Thyroid gland (tissue), 4 donors: ENCODE measurements around the gene RASSF7.

Source experiments
- CTCF ChIP-seq, 6 experiments: fragments of 200-600 bp in 3 of 6; fragments of 450-650 bp in 3 of 6; sonication (generic) in 3 of 6; IDR thresholded peaks; one replicate each; pipeline ENCODE4 v1.5.1; 2016 to 2019; ENCODE audit warnings: antibody characterized with exemption in 6 of 6, mild to moderate bottlenecking in 2 of 6, inconsistent platforms in 1 of 6, moderate library complexity in 1 of 6
- POLR2A ChIP-seq, 2 donors: fragments of 450-650 bp; IDR thresholded peaks; one replicate each; pipeline ENCODE4 v1.6.1; 2017; ENCODE audit warnings: antibody characterized with exemption in 2 of 2, mild to moderate bottlenecking in 2 of 2, moderate library complexity in 1 of 2

- TF ChIP-seq CTCF (IDR thresholded peaks at IDR 0.05) (no peak), POLR2A (IDR thresholded peaks at IDR 0.05) (no peak)
Observed at GRCh38 chr11:584287-584686, 23.5 kb downstream of the RASSF7 start.
